GM21619 (cell line): Measurements from ENCODE around the gene ZNF473.
"Not testable (repeated sequence)": the region's sequence is repeated elsewhere in the genome, so short reads cannot be mapped to it uniquely, and the experiment has no call there.

Experiments
- ATAC-seq: cut with Tn5 transposase; IDR thresholded peaks from one replicate; pipeline ENCODE4 v1.9.1; 2021; ENCODE audit not compliant: unreplicated experiment

Gene ZNF473

GRCh38 chr19:50047671-50048070 is 21.9 kb downstream of the ZNF473 start:
- ATAC-seq = no peak

DNA sequence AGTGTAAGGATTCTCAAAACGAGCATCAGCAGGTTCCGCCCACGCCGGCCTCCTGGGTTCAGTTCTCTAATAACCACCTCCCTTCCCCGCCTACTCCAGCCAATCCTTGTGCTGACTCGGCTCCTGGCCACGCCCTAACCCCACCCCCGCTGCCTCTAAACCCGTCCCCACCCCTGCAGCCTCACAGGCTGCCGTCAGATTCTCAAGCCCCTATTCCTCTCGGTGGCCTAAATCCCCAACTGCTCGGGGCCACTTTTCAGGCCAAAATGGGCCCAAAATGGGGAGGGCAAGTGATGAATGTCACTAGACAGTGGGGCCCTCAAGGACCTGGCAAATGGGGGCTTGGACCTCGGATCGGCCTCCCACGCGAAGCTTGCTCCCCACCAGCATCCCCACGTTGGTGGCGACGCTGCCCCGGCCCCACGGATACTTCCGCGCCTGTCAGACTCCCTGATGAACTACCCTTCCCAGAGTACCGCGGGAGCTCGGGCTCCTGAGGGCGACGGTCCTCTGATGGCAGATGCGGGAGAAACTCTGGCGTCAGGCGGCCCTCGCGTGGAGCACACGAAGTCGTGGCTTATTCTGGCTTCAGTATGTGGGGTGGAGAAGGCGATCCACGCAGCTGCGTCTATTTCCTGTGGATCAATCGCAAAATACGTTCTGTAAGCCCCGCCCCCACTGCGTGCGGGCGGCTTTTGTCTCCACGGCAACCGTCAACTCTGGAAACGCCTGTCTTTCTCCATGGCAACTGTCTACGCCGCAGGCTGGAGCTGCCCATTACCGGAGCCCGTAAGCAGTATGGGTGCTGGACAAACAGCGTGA is 24.8 kb downstream of the ZNF473 start:
- no peak for ATAC-seq

DNA sequence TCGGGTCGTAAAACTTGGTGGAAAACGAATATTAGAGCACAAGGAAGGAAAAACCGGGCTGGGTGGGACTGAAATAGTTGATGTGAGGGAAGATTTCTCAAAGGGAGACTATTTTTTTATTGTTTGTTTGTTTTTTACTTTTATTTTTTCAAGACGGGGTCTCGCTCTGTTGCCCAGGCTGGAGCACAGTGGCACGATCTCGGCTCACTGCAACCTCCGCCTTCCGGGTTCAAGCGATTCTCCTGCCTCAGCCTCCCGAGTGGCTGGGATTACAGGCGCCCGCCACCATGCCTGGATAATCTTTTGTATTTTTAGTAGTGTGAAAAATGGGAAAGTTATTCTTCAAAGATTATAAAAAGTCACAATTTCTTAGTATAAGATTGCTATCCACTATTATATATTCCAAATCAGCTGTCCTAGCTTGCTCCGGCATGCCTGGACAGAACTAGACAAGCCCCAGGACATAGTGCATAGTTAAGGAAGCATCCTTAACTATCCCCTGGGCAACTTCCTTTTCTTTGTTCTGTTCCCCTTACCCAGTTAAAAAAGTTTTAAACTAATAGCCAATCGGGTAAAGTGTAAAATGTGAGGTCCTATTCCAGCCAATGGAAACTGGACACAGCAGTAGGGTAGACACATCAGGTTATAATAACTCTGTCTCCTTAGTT is 25.6 kb downstream of the ZNF473 start:
- not testable (repeated sequence) for ATAC-seq

GRCh38 chr19:50051964-50052363 is 26.2 kb downstream of the ZNF473 start:
- ATAC-seq = no peak

DNA sequence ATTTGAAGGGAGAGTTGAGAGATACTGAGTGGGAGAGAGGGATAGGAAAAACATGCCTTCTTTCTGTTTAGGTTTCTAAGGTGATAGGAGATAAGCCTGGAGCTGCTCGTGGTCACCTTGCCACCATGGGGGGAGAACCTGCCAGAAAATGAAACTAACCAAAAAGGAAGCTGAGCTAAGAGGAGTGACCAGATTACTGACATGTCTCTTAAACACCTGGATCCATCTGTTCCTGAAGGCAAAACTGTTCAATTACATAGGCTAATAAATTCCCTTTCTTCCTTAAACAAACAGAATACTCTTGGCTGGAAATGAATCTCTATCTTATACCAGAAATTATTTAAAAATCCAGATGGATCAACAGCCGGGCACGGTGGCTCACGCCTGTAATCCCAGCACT is 27.3 kb downstream of the ZNF473 start:
- no peak for ATAC-seq

DNA sequence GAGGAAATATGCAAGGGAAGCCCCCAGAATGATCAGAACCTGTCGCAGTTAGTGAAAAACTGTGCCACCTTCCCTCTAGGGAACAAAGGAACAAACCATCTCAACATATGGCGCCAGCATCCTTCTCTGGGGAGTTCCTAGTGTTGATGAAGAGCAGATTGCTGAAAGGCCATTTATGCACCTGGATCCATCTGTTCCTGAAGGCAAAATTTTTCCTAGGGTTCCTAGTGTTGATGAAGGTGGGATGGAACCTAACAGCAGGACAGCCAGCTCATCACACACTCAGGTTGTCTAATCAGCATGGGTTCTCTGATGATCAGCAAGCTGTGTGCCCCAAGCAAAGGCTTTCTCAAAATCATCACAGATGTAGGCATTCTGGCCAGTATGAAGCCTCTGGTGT is 32.6 kb downstream of the ZNF473 start:
- no peak for ATAC-seq

GRCh38 chr19:50059045-50059444 is 33.2 kb downstream of the ZNF473 start:
- ATAC-seq = no peak

DNA sequence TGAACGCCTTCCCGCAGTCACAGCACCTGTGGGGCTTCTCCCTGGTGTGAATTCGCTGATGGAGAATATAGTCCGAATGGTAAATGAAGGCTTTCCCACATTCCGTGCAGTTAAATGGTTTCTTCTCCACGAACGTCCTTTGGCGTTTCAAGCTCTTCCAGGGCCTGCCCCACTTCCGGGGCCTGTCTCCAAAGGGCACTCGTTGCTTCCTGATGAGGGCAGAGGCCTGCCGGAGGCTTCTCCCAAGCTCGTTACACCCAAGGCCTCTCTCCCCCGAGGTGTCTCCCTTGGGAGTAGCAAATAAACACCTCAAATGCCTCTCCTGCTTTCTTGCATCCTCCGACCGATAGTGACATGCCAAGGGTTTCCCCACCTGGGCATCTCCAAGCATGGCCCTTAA is 34.3 kb downstream of the ZNF473 start:
- ATAC-seq = no peak

- no peak for ATAC-seq
These were observed 35.8 kb downstream of the ZNF473 start for GRCh38 chr19:50061650-50062049.

GRCh38 chr19:50065938-50066337 is 40.1 kb downstream of the ZNF473 start:
- no peak for ATAC-seq

GRCh38 chr19:50067575-50067974 is 41.8 kb downstream of the ZNF473 start:
- no peak for ATAC-seq

DNA sequence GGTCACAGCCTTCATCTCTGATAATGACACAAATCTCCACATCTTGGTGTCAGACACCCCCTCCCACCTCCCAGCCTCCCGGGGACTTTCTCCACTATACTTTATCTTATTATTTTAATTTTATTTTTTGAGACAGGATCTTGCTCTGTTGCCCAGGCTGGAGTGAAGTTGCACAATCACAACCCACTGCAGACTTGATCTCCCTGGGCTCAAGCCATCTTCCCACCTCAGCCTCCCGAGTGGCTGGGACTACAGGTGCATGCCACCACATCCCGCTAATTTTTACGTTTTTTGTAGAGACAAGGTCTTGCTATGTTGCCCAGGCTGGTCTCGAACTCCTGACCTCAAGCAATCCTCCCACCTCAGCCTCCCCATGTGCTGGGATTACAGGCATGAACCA is 42.6 kb downstream of the ZNF473 start:
- not testable (repeated sequence) for ATAC-seq

GRCh38 chr19:50075076-50075475 is 49.3 kb downstream of the ZNF473 start:
- ATAC-seq = not testable (repeated sequence)

DNA sequence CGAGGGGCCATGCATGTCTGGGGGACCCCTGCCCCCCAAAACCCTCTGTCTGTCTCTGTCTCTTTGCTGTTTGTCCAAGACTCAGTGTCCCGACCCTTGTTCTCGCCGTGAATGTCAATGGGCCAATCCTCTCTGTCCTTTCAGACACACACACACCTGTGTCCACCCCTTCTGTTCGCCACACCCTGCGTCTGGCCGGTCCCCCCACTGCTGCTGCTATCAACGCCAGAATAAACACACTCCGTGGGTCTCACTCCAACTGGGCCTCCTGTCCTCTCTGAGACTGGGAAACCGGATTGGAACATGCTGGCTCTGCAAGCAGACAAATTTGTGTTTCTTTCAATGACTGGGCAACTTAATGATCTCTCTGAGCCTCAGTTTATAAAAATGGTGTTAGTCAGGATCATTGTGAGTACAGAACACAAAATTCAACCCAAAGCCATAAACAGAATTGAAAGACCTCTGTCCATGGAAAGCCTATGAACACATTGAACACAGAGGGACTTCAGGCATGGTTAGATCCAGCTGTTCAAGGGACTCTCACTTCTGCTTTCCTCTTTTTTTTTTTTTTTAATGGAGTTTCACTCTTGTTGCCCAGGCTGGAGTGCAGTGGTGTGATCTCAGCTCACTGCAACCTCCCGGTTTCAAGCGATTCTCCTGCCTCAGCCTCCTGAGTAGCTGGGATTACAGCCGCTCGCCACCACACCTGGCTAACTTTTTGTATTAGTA is 50.0 kb downstream of the ZNF473 start:
- ATAC-seq = not testable (repeated sequence)

- ATAC-seq = not testable (repeated sequence)
These were observed 51.0 kb downstream of the ZNF473 start for GRCh38 chr19:50076581-50077355.

DNA sequence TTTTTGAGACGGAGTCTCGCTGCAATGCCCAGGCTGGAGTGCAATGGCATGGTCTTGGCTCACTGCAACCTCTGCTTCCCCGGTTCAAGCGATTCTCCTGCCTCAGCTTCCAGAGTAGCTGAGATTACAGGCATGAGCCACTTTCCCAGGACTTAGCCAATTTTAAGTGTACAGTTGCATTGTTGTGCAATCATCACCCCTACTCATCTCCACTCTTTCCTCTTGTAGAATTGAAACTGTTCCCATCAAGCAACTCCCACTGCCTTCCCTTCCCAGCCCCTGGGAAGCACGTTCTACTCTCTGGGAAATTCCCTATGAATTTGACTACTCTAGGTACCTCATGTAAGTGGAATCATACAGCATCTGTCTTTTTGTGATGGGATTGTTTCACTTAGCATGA is 53.2 kb downstream of the ZNF473 start:
- not testable (repeated sequence) for ATAC-seq

GRCh38 chr19:50084440-50084839 is 58.6 kb downstream of the ZNF473 start:
- not testable (repeated sequence) for ATAC-seq

GRCh38 chr19:50087153-50087552 is 61.3 kb downstream of the ZNF473 start:
- not testable (repeated sequence) for ATAC-seq

GRCh38 chr19:50090706-50091105 is 64.9 kb downstream of the ZNF473 start:
- ATAC-seq = not testable (repeated sequence)

DNA sequence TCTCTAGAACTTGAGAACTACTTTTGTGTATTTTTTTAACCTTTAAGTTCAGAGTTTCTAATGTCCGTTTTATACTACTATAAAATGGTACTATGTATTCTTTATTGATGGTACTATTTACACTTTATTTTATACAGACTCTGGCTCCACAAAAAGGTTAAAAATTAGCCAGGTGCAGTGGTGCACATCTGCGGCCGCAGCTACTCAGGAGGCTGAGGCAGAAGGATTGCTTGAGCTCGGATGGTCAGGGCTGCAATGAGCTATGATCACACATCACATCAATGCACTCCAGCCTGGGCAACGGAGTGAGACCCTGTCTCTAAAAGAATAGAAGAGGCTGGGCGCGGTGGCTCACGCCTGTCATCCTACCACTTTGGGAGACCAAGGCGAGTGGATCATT is 66.0 kb downstream of the ZNF473 start:
- ATAC-seq = not testable (repeated sequence)

DNA sequence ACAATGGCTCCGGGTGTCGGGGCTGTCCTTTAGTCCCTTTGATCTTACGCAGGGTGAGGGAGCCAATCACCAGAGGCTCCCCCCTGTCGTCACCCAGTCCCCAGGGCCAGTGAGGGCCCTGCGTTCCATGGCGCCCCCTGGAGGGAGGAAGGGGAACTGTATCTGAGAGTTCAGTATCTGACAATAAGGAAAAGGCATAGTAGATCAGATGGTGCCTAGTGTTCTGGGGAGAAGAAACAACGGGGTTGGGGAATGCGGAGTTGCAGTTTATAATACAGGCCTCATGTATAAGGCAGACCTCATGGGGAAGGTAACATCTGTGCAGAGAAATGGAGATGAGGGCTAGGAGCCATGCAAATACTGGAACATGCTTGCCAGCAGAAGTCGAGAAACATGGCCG is 66.8 kb downstream of the ZNF473 start:
- ATAC-seq = not testable (repeated sequence)
